HAP-1 (cell line): ENCODE measurements around the gene BRD3OS.

Source experiments
- DNase-seq, 2 experiments: peaks; one replicate each; pipeline ENCODE4 v3.0.0-alpha.2; 2016 to 2020; ENCODE audit warnings: low spot score in 2 of 2
- H3K27me3 ChIP-seq: fragments of 250-450 bp; sonication (Bioruptor Pico); 2 replicates; pipeline ENCODE4 v1.5.1; 2020; ENCODE audit warnings: low read depth, mild to moderate bottlenecking, moderate library complexity
- H3K36me3 ChIP-seq: fragments of 250-450 bp; sonication (Bioruptor Pico); replicated peaks from 2 replicates; pipeline ENCODE4 v1.5.1; 2020; ENCODE audit warnings: mild to moderate bottlenecking
- H3K4me1 ChIP-seq: fragments of 250-450 bp; sonication (Bioruptor Pico); 2 replicates; pipeline ENCODE4 v1.5.1; 2020; ENCODE audit warnings: mild to moderate bottlenecking
- H3K4me3 ChIP-seq: fragments of 250-450 bp; sonication (Bioruptor Pico); 2 replicates; pipeline ENCODE4 v1.5.1; 2020; ENCODE audit warnings: mild to moderate bottlenecking, moderate library complexity
- H3K9me3 ChIP-seq: fragments of 250-450 bp; sonication (Bioruptor Pico); 2 replicates; pipeline ENCODE4 v1.5.1; 2020; ENCODE audit warnings: mild to moderate bottlenecking, moderate library complexity
- in situ Hi-C: fragments of 300-500 bp; cut with MboI; formaldehyde crosslinking; loops from 3 replicates; pipeline ENCODE4 v1.14.3; 2020; ENCODE audit warnings: low sequenced_read_pairs, inconsistent platforms, mixed read lengths

BRD3OS gene

GRCh38 chr9:134060546-134060945 is 35.3 kb downstream of the BRD3OS start:
- Histone ChIP-seq H3K4me3 (no peak overlapping the region), H3K9me3 (no peaks in the 10 kb centered on the region), H3K4me1 (peaks cover under 1% of the 10 kb centered on the region; the same call in 1 of the 2 replicates), H3K27me3 (no peaks in the 10 kb centered on the region), H3K36me3 (no peaks in the 10 kb centered on the region; the same call in 1 of the 2 replicates)
- no peak for DNase-seq
- in situ Hi-C loops, result no loop called here

- in situ Hi-C loops, result no loop called here
These were observed 35.9 kb downstream of the BRD3OS start for GRCh38 chr9:134061019-134061687.

GRCh38 chr9:134061688-134062371 is 36.5 kb downstream of the BRD3OS start:
- Histone ChIP-seq H3K4me3 (no peak overlapping the region), H3K27me3 (no peaks in the 10 kb centered on the region), H3K9me3 (no peaks in the 10 kb centered on the region), H3K4me1 (peaks cover 2% of the 10 kb centered on the region; the same call in 1 of the 2 replicates), H3K36me3 (no peaks in the 10 kb centered on the region; the same call in 1 of the 2 replicates)
- in situ Hi-C loops, result no loop called here
- DNase-seq, result no peak

More at GRCh38 chr9:134061019-134061687, 35.9 kb downstream of the BRD3OS start:
- Histone ChIP-seq H3K27me3 (no peaks in the 10 kb centered on the region), H3K4me3 (no peak overlapping the region), H3K9me3 (no peaks in the 10 kb centered on the region), H3K36me3 (no peaks in the 10 kb centered on the region; the same call in 1 of the 2 replicates), H3K4me1 (peaks cover 2% of the 10 kb centered on the region; the same call in 1 of the 2 replicates)
- no peak for DNase-seq

GRCh38 chr9:134062461-134063087 is 37.3 kb downstream of the BRD3OS start:
- H3K27me3 ChIP-seq, result no peaks in the 10 kb centered on the region
- no peaks in the 10 kb centered on the region for H3K9me3 ChIP-seq
- H3K4me1 ChIP-seq, result peaks cover 2% of the 10 kb centered on the region; the same call in 1 of the 2 replicates
- DNase-seq, result no peak
- in situ Hi-C loops, result no loop called here
- H3K4me3 ChIP-seq, result no peak overlapping the region
- no peaks in the 10 kb centered on the region; the same call in 1 of the 2 replicates for H3K36me3 ChIP-seq

DNA sequence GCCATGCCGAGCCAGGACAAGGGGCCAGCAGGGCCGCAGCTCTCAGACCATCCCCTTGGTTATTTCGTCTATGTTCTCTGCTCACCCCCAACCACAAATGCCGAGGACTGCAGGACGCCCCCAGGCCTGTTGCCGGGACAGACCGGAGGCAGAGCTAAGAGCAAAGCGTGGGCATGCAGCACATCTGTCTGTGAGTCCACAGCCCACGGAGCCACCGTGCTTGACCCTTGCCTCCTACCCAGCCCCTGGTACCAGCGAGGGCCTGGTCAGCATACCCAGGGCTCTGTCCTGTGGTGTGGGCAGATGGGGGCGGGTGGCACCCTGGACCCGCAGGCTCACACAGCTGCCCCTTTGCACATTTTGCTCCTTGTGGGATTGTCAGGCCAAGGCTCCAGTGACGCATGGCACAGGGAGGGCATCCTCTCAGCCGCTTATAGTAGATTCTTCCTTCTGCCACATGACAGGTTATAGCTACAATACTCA is 37.8 kb downstream of the BRD3OS start:
- Histone ChIP-seq H3K4me3 (no peak overlapping the region), H3K4me1 (peaks cover 2% of the 10 kb centered on the region; the same call in 1 of the 2 replicates), H3K36me3 (no peaks in the 10 kb centered on the region; the same call in 1 of the 2 replicates), H3K9me3 (no peaks in the 10 kb centered on the region), H3K27me3 (no peaks in the 10 kb centered on the region)
- in situ Hi-C loops, result no loop called here
- DNase-seq, result no peak

DNA sequence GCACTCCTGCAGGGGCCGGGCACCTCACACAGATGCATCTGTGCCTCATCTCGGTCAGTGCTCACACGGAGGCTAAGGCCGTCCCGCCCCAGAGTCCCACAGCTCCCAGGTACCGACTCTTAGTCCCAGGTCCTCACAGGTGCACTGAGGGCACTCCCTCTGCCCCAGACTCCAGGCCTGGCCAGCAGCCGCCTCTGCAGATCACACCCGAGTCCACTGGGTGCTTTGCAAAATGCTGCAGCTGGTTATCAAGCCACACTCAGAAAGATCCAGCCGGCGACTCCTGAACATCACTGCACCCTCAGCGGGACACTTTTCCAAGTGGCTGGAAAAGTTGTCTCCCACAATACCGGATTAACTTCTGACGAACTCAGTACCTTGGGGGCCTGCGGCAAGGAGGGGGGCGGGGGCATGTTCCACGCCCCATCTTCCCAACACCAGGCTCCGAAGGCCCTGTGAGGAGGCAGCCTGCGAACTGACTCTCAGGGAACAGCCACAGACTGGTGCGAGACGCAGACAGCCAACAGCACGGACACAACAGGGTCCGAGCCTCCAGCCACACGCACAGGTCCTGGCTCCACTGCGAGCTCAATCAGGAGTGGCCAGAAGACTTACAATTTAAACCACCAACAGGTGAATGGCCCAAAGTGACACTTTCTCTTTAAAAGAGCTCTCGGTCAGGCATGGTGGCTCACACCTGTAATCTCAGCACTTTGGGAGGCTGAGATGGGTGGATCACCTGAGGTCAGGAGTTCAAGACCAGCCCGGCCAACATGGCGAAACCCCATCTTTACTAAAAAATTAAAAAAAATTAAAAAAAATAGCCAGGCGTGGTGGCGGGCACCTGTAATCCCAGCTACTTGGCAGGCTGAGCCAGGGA is 38.5 kb downstream of the BRD3OS start:
- Histone ChIP-seq H3K27me3 (no peaks in the 10 kb centered on the region), H3K9me3 (no peaks in the 10 kb centered on the region), H3K36me3 (no peaks in the 10 kb centered on the region; the same call in 1 of the 2 replicates), H3K4me3 (no peak overlapping the region), H3K4me1 (peaks cover 2% of the 10 kb centered on the region; the same call in 1 of the 2 replicates)
- in situ Hi-C loops, result no loop called here
- no peak for DNase-seq

DNA sequence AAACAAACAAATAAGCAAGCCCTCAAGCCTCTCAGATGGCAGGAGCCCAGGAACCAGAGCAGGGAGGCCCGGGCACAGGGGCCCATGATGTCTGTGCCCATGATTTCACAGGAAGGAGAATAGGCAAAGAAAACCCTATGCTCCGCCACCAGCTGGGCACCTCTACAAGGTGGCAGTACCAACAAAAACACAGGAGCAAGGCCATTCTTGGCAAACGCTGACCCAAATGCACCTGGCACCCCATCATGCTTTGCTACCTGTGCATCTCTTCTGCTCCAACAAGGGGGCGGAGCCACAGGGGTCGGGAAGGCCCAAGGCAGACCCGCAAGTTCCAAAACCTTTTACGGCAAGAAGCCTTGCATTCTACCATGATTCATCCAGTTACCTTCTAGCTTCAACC is 39.4 kb downstream of the BRD3OS start:
- H3K36me3 ChIP-seq, result no peaks in the 10 kb centered on the region; the same call in 1 of the 2 replicates
- H3K9me3 ChIP-seq, result no peaks in the 10 kb centered on the region
- H3K4me3 ChIP-seq, result no peak overlapping the region
- peaks cover 2% of the 10 kb centered on the region; the same call in 1 of the 2 replicates for H3K4me1 ChIP-seq
- H3K27me3 ChIP-seq, result no peaks in the 10 kb centered on the region
- in situ Hi-C loops, result no loop called here
- no peak for DNase-seq

- Histone ChIP-seq H3K4me1 (peaks cover 2% of the 10 kb centered on the region; the same call in 1 of the 2 replicates), H3K36me3 (no peaks in the 10 kb centered on the region; the same call in 1 of the 2 replicates), H3K27me3 (no peaks in the 10 kb centered on the region), H3K9me3 (no peaks in the 10 kb centered on the region), H3K4me3 (peak overlapping the region; percentile 61)
- peak; percentile 6 to 53 for DNase-seq
- in situ Hi-C loops, result no loop called here
These were observed 40.5 kb downstream of the BRD3OS start for GRCh38 chr9:134065612-134066419.

GRCh38 chr9:134066526-134066912 is 41.2 kb downstream of the BRD3OS start:
- no peaks in the 10 kb centered on the region; the same call in 1 of the 2 replicates for H3K36me3 ChIP-seq
- peak in 1 of 2 experiments; percentile 32 for DNase-seq
- H3K27me3 ChIP-seq, result no peaks in the 10 kb centered on the region
- peak overlapping the region; percentile 61 for H3K4me3 ChIP-seq
- H3K9me3 ChIP-seq, result no peaks in the 10 kb centered on the region
- in situ Hi-C loops, result no loop called here
- peaks cover 2% of the 10 kb centered on the region; the same call in 1 of the 2 replicates for H3K4me1 ChIP-seq

DNA sequence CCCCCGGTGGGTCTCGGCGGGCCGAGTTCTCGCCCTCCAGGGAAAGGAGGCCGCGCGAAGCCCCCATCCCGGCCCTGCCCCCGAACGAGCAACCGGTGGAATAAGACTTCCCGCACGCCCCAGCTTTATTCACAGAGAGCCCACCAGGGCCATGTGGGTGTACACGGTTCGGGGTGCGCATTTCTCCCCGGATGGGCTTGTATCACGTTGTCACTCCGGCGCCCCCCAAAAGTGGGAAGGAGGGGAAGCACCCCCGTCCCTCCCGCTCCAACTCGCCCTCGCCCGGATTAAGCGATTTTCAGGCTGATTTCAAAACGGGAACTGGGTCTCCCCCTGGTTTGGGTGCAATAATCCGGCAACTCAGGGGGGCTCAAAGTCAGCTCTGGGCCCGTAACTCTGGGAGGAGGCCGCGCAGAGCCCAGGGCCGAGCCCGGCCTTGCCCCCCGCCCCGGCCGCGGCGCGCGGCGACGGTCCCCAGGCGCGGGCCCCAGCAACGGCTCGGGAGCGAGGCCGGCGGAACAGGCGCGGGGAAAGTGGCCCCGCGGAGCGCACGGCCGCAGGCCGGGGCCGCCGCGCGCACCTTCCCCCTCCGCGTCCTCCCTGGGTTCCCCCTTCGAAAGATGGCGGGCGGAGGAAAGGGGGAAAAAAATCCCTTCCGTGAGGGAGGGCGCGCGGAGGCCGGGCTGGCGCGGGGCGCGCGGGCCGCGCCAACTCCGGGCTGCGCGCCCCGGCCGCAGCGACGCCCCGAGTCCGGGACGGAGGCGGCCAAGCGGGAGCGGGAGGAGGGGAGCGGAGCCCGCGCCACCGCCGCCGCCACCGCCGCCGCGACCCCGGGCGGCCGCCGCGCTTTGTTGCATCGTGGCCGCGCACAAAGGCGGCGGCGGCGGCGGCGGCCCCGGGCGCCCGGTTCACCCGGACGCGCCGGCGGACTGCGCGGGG is 41.9 kb downstream of the BRD3OS start:
- in situ Hi-C loops, result no loop called here
- H3K36me3 ChIP-seq, result no peaks in the 10 kb centered on the region; the same call in 1 of the 2 replicates
- no peaks in the 10 kb centered on the region for H3K9me3 ChIP-seq
- no peaks in the 10 kb centered on the region for H3K27me3 ChIP-seq
- peak in 1 of 2 experiments; percentile 47 for DNase-seq
- H3K4me3 ChIP-seq, result peak overlapping the region; percentile 61
- H3K4me1 ChIP-seq, result peaks cover 2% of the 10 kb centered on the region; the same call in 1 of the 2 replicates

DNA sequence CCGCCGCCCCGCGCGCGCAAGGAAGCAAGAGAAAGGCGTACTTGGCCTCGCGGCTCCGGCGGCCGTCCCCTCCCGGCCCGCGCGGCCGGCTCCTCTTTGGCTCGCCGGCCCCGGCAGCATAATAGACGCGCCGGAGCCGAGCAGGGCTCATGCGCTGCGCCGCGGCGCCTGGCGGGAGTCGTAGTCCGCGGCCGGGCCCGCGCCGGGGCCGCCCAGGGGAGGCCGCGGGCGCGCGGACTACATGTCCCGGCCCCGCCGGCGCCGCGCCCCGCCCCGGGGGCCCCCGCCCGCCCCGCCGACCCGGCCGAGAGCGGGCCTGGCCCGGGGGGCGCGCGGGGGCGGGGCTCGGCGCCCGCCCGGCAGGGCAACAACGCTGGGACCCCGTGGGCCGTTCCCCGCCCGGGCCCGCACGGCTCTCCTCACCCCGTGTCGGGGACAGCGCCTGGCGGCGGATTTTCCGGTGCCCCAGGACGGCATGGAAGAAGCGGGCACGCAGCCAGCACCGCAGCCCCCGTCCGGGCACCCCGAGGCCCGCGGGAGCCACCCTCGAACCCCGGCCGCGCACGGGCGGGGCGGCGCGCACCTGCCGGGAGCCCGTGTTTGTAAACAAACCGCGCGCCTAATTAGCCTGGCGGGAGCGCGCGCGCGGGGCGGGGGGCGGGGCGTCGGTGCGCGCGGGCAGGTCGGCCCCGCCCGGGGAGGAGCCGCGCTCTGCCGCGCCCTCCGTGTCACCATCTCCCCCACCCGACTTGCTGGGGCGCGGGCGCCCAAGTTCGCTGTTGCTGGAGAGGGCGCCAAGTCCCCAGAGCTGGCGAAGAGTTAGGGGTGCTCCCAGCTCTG is 42.8 kb downstream of the BRD3OS start, which contains the start of gene BRD3:
Gene BRD3 (minus strand): TSS at position 123 of the 840 bp plus-strand sequence. CDS start 14,549 bp downstream, outside the sequence.
- in situ Hi-C loops, result no loop called here
- Histone ChIP-seq H3K9me3 (no peaks in the 10 kb centered on the region), H3K4me3 (peak within 1 kb of the TSS; percentile 61), H3K4me1 (peaks cover 2% of the 10 kb centered on the region; the same call in 1 of the 2 replicates), H3K27me3 (no peaks in the 10 kb centered on the region), H3K36me3 (no peaks in the 10 kb centered on the region; the same call in 1 of the 2 replicates)
- peak; percentile 85 to 88 for DNase-seq
